ENCODE measurements around the gene GGCX. TPM values are rescaled to one million over a fixed set of nuclear protein-coding genes. Genes with fewer than 3 reads are reported as not detected.

The GGCX gene
- total and polyA plus RNA-seq, 9 of the 15 experiments (the other 6 are each of a cell fraction or from before 2014, with no cell fraction given): 14.4 to 47.1 (median 28.1) TPM

- ATAC-seq (no peak), DNase-seq (ENCODE audit: extremely low read depth in 1 of 4, low spot score in 3 of 4) (no peak), FAIRE-seq (no peak)
- Histone ChIP-seq H3K9ac (ENCODE audit: insufficient read depth in 1 of 2, low read depth in 2 of 2, low read length in 2 of 2) (no peak overlapping the region), H3K9me3 (replicated peaks; ENCODE audit: control insufficient read depth, insufficient read depth, low read depth, low read length) (no peaks in the 10 kb centered on the region), H3K27me3 (ENCODE audit: control insufficient read depth in 2 of 2, insufficient read depth in 2 of 2, low read length in 2 of 2) (no peaks in the 10 kb centered on the region), H2AFZ (ENCODE audit: low read depth, low read length) (no peak overlapping the region), H3K4me2 (ENCODE audit: insufficient read depth, low read length) (no peak overlapping the region), H3K4me1 (replicated peaks in 1 of 2; ENCODE audit: control insufficient read depth in 2 of 2, insufficient read depth in 2 of 2, low read length in 2 of 2) (peaks cover 12 to 13% of the 10 kb centered on the region in 2 experiments; a peak in 4 of 5 replicates), H3K9me1 (ENCODE audit: control insufficient read depth, insufficient read depth, low read length) (peaks cover 3% of the 10 kb centered on the region), H4K20me1 (replicated peaks; ENCODE audit: control insufficient read depth, insufficient read depth, low read length) (no peaks in the 10 kb centered on the region), H3K4me3 (no peak overlapping the region), H3K79me2 (ENCODE audit: control insufficient read depth, insufficient read depth, low read length) (peaks cover 35% of the 10 kb centered on the region), H3K27ac (ENCODE audit: extremely low read depth, low read depth, low read length) (no peak overlapping the region), H3K36me3 (ENCODE audit: control insufficient read depth, insufficient read depth, low read length) (peaks cover 64% of the 10 kb centered on the region)
- ChIA-PET POLR2A (interaction anchor here (0.8 to 24.3 kb wide), 4 partner anchors 12 to 139 kb away, joined by 3 to 1576 read pairs (median 181); partner anchors contain the start of genes CAPG, MAT2A, RNF181 and SH2D6), CTCF (ENCODE audit: low intra/inter-chr PET ratio) (no interaction called here)
- no TSS peak for BruUV-seq (replicated peaks)
- intact Hi-C loops (cut with micrococcal nuclease) (no loop called here), in situ Hi-C loops (cut with MboI) (loop anchor here (5.0 kb wide), 1 partner anchor 140 kb away; the partner anchor contains the start of gene SH2D6)
- 90% methylated on average over 5 of the region's 5 CpGs for WGBS (ENCODE audit: insufficient coverage, low coverage, missing lambda C conversion rate)
- TF ChIP-seq PHF21A (IDR thresholded peaks at IDR 0.05; ENCODE audit: borderline replicate concordance, low read depth): no peak
- TF ChIP-seq TEAD4 (IDR thresholded peaks at IDR 0.05; ENCODE audit: low read length): no peak
- no peak for TF ChIP-seq TEAD4 (CRISPR knock-in tag; IDR thresholded peaks at IDR 0.05; ENCODE audit: borderline replicate concordance)
- no peak for TF ChIP-seq ZNF311 (CRISPR knock-in tag; IDR thresholded peaks at IDR 0.05)
These were observed 4.2 kb downstream of the GGCX start for GRCh38 chr2:85557130-85557529.

- Histone ChIP-seq H3K9me3 (replicated peaks; ENCODE audit: control insufficient read depth, insufficient read depth, low read depth, low read length) (no peaks in the 10 kb centered on the region), H3K9ac (ENCODE audit: insufficient read depth in 1 of 2, low read depth in 2 of 2, low read length in 2 of 2) (no peak overlapping the region), H3K4me3 (no peak overlapping the region), H2AFZ (ENCODE audit: low read depth, low read length) (no peak overlapping the region), H4K20me1 (replicated peaks; ENCODE audit: control insufficient read depth, insufficient read depth, low read length) (no peaks in the 10 kb centered on the region), H3K27ac (ENCODE audit: extremely low read depth, low read depth, low read length) (no peak overlapping the region), H3K4me2 (ENCODE audit: insufficient read depth, low read length) (no peak overlapping the region), H3K36me3 (ENCODE audit: control insufficient read depth, insufficient read depth, low read length) (peaks cover 84% of the 10 kb centered on the region), H3K9me1 (ENCODE audit: control insufficient read depth, insufficient read depth, low read length) (peaks cover 3% of the 10 kb centered on the region), H3K79me2 (ENCODE audit: control insufficient read depth, insufficient read depth, low read length) (peaks cover 21% of the 10 kb centered on the region), H3K4me1 (replicated peaks in 1 of 2; ENCODE audit: control insufficient read depth in 2 of 2, insufficient read depth in 2 of 2, low read length in 2 of 2) (peaks cover 8 to 12% of the 10 kb centered on the region in 2 experiments; a peak in 4 of 5 replicates), H3K27me3 (ENCODE audit: control insufficient read depth in 2 of 2, insufficient read depth in 2 of 2, low read length in 2 of 2) (no peaks in the 10 kb centered on the region)
- ChIA-PET POLR2A (interaction anchor here (1.5 to 24.3 kb wide), 3 partner anchors 10 to 201 kb away, joined by 4 to 1576 read pairs (median 358); partner anchors contain the start of genes CAPG, ELMOD3, MAT2A and RETSAT), CTCF (ENCODE audit: low intra/inter-chr PET ratio) (no interaction called here)
- WGBS (ENCODE audit: insufficient coverage, low coverage, missing lambda C conversion rate): 91% methylated on average over 3 of the region's 3 CpGs
- intact Hi-C loops (cut with micrococcal nuclease): loop anchor here (5.0 kb wide), 1 partner anchor 228 kb away; the partner anchor contains the start of gene TGOLN2
- in situ Hi-C loops (cut with MboI): loop anchor here (5.0 kb wide), 1 partner anchor 138 kb away; the partner anchor contains the start of gene SH2D6
- no TSS peak for BruUV-seq (replicated peaks)
- ATAC-seq: no peak
- FAIRE-seq: no peak
- no peak for DNase-seq (ENCODE audit: extremely low read depth in 1 of 4, low spot score in 3 of 4)
- TF ChIP-seq FOXP1 (CRISPR knock-in tag; IDR thresholded peaks at IDR 0.05) (no peak), ZNF224 (CRISPR knock-in tag; IDR thresholded peaks at IDR 0.05) (no peak), ARNT (IDR thresholded peaks at IDR 0.05) (no peak), XRCC5 (IDR thresholded peaks at IDR 0.05; ENCODE audit: low read depth, low read length) (no peak), TRIM24 (IDR thresholded peaks at IDR 0.05) (no peak), KLF1 (tag; IDR thresholded peaks at IDR 0.05) (no peak), GTF3C2 (IDR thresholded peaks at IDR 0.05; ENCODE audit: borderline replicate concordance, extremely low read depth, insufficient read length) (no peak), YBX1 (IDR thresholded peaks at IDR 0.05) (no peak), PHTF2 (CRISPR knock-in tag; IDR thresholded peaks at IDR 0.05) (no peak)
These were observed 6.2 kb downstream of the GGCX start for GRCh38 chr2:85554980-85555612.

All from K562 (cell line).